T-cell (primary cell): ENCODE data around the gene OR4C45. TPM values are rescaled to one million over a fixed set of nuclear protein-coding genes. Genes with fewer than 3 reads are reported as not detected.
"Not testable (repeated sequence)": the region's sequence is repeated elsewhere in the genome, so short reads cannot be mapped to it uniquely, and the experiment has no call there.

Source experiments
- ATAC-seq, 4 experiments: fragments of 200-7000 bp in 3 of 4; fragments of 150-1000 bp in 1 of 4; cut with Tn5 transposase; replicated peaks in 1 of 4; 1 replicate in 3 of 4; 2 replicates in 1 of 4; pipeline ENCODE4 v1.10.0; 2021; ENCODE audit warnings: moderate library complexity in 3 of 4, mild to moderate bottlenecking in 2 of 4, moderate number of reproducible peaks in 1 of 4
- CTCF ChIA-PET, 2 donors: fragments of 300-600 bp; sonication (Branson Sonifier 250); formaldehyde crosslinking; loops; one replicate each; lab custom pipeline; 2022; ENCODE audit warnings: antibody characterized with exemption in 2 of 2; lab: Charles Lee
- POLR2A ChIA-PET, 2 donors: fragments of 300-600 bp; sonication (Branson Sonifier 250); formaldehyde crosslinking; loops; one replicate each; lab custom pipeline; 2022; ENCODE audit warnings: antibody characterized with exemption in 2 of 2; lab: Charles Lee
- DNase-seq, 35 experiments: peaks; one replicate each; pipeline versions ENCODE4 v3.0.0 to v3.0.0-alpha.2; 2013 to 2023
- H3K27ac ChIP-seq: one replicate; pipeline ENCODE4 v1.5.1; 2013; ENCODE audit warnings: low read length
- H3K27me3 ChIP-seq, 2 experiments: replicated peaks in 1 of 2; 1 replicate in 1 of 2; 2 replicates in 1 of 2; pipeline versions ENCODE4 v1.6.1 to v1.7.0; 2013; ENCODE audit warnings: low read length in 1 of 2, mixed read lengths in 1 of 2; ENCODE audit not compliant: control insufficient read depth in 2 of 2, insufficient read depth in 2 of 2; ENCODE audit errors: extremely low read depth in 1 of 2
- H3K36me3 ChIP-seq, 2 donors: 1 replicate in 1 of 2; 2 replicates in 1 of 2; pipeline versions ENCODE4 v1.6.1 to v1.7.0; 2013; ENCODE audit warnings: low read length in 1 of 2; ENCODE audit not compliant: control insufficient read depth in 2 of 2, insufficient read depth in 1 of 2; ENCODE audit errors: extremely low read depth in 1 of 2
- H3K4me1 ChIP-seq, 2 experiments: 1 replicate in 1 of 2; 2 replicates in 1 of 2; pipeline versions ENCODE4 v1.6.1 to v1.7.0; 2013; ENCODE audit warnings: low read length in 2 of 2, mixed read lengths in 1 of 2; ENCODE audit not compliant: insufficient read depth in 2 of 2, control insufficient read depth in 1 of 2; ENCODE audit errors: extremely low read depth in 1 of 2
- H3K4me3 ChIP-seq, 2 donors: 1 replicate in 1 of 2; 2 replicates in 1 of 2; pipeline versions ENCODE4 v1.5.1 to v1.7.0; 2013; ENCODE audit warnings: mild to moderate bottlenecking in 2 of 2, low read length in 1 of 2, moderate library complexity in 1 of 2; ENCODE audit not compliant: control insufficient read depth in 1 of 2; ENCODE audit errors: extremely low read depth in 1 of 2
- H3K9me3 ChIP-seq: 2 replicates; pipeline ENCODE4 v1.7.0; 2013
- H3K27ac Mint-ChIP-seq, 2 donors: one replicate each; pipeline ENCODE4 v1.8.0; 2020 to 2021; ENCODE audit warnings: mild to moderate bottlenecking in 2 of 2, mixed read lengths in 2 of 2
- H3K27me3 Mint-ChIP-seq, 2 donors: one replicate each; pipeline ENCODE4 v1.8.0; 2021 to 2022; ENCODE audit warnings: mixed read lengths in 2 of 2
- H3K36me3 Mint-ChIP-seq: one replicate; pipeline ENCODE4 v1.8.0; 2021; ENCODE audit warnings: mixed read lengths
- H3K4me1 Mint-ChIP-seq, 3 donors: one replicate each; pipeline ENCODE4 v1.8.0; 2020 to 2022; ENCODE audit warnings: mixed read lengths in 3 of 3, mild to moderate bottlenecking in 1 of 3
- H3K4me3 Mint-ChIP-seq, 3 donors: one replicate each; pipeline ENCODE4 v1.8.0; 2020 to 2022; ENCODE audit warnings: mild to moderate bottlenecking in 3 of 3, mixed read lengths in 3 of 3, moderate library complexity in 3 of 3
- H3K9me3 Mint-ChIP-seq, 3 donors: one replicate each; pipeline ENCODE4 v1.8.0; 2020 to 2022; ENCODE audit warnings: mixed read lengths in 3 of 3
- WGBS: methylation state at CpG from one replicate; pipeline ENCODE4 v1.1.5; 2013; ENCODE audit warnings: missing lambda C conversion rate; ENCODE audit not compliant: insufficient coverage; 5-methylcytosine and 5-hydroxymethylcytosine counted together
- total RNA-seq, 35 experiments: library from RNA in 6 of 35; stranded (reverse) in 6 of 35; fragments of 120-200 nt in 1 of 35; gene quantifications; one replicate each; pipeline versions ENCODE4 v1.2.1 to v1.2.4 and lab custom pipeline; 2013 to 2026

OR4C45 gene
- total RNA-seq: not detected
- not detected for total RNA-seq (2013)
- total RNA-seq (lab: John Stamatoyannopoulos, UW): 0 to 0.09 (median 0) reads per million in 29 experiments

- H3K36me3 Mint-ChIP-seq: no peaks in the 10 kb centered on the region
- Histone ChIP-seq H3K9me3 (peaks cover 2% of the 10 kb centered on the region), H3K4me1 (no peaks in the 10 kb centered on the region), H3K36me3 (no peaks in the 10 kb centered on the region), H3K27me3 (no peaks in the 10 kb centered on the region), H3K4me3 (no peak within 1 kb of the TSS), H3K27ac (no peak within 1 kb of the TSS)
- H3K4me1 Mint-ChIP-seq: no peaks in the 10 kb centered on the region
- peaks cover 8 to 19% (median 18%) of the 10 kb centered on the region in 3 donors for H3K9me3 Mint-ChIP-seq
- ChIA-PET CTCF (no interaction called here), POLR2A (no interaction called here)
- DNase-seq (no peak), ATAC-seq (no peak)
- H3K4me3 Mint-ChIP-seq: no peak within 1 kb of the TSS
- no peaks in the 10 kb centered on the region for H3K27me3 Mint-ChIP-seq
- no peak within 1 kb of the TSS for H3K27ac Mint-ChIP-seq
Observed at GRCh38 chr11:50032574-50032973, at the start of gene OR4C45. OR4C45 (plus strand) TSS chr11:50032874.

- no peak overlapping the region for H3K27ac ChIP-seq
- H3K4me1 Mint-ChIP-seq: no peaks in the 10 kb centered on the region
- peak in 2 of 35 experiments; percentile 0 to 39 for DNase-seq
- no peak for ATAC-seq
- peaks cover 2% of the 10 kb centered on the region for H3K9me3 ChIP-seq
- H3K27ac Mint-ChIP-seq: no peak overlapping the region
- H3K27me3 Mint-ChIP-seq: no peaks in the 10 kb centered on the region
- H3K36me3 Mint-ChIP-seq: no peaks in the 10 kb centered on the region
- 28% methylated on average over 4 of the region's 6 CpGs for WGBS
- peaks cover 0 to 17% (median 7%) of the 10 kb centered on the region in 3 donors for H3K9me3 Mint-ChIP-seq
- no peak overlapping the region for H3K4me3 Mint-ChIP-seq
- ChIA-PET CTCF (interaction anchor here in 1 of 2 donors (0.5 kb wide), 1 partner anchor 27 kb away, joined by 3 read pairs; no protein-coding TSS in a partner anchor), POLR2A (interaction anchor here in 1 of 2 donors (0.6 kb wide), 1 partner anchor 24 kb away, joined by 7 read pairs; no protein-coding TSS in a partner anchor)
- no peaks in the 10 kb centered on the region for H3K36me3 ChIP-seq
- H3K4me1 ChIP-seq: no peaks in the 10 kb centered on the region
- H3K4me3 ChIP-seq: no peak overlapping the region
- H3K27me3 ChIP-seq: no peaks in the 10 kb centered on the region
Observed at GRCh38 chr11:49995565-49995964, 37.1 kb upstream of the OR4C45 start.

GRCh38 chr11:50030193-50030592 is 2.5 kb upstream of the OR4C45 start:
- Mint-ChIP-seq H3K4me1 (no peaks in the 10 kb centered on the region), H3K27ac (no peak overlapping the region), H3K27me3 (no peaks in the 10 kb centered on the region), H3K9me3 (peaks cover 13 to 25% (median 25%) of the 10 kb centered on the region in 3 donors), H3K4me3 (no peak overlapping the region), H3K36me3 (no peaks in the 10 kb centered on the region)
- ChIA-PET POLR2A (no interaction called here), CTCF (no interaction called here)
- Histone ChIP-seq H3K9me3 (peaks cover 2% of the 10 kb centered on the region), H3K4me1 (no peaks in the 10 kb centered on the region), H3K4me3 (no peak overlapping the region), H3K27me3 (no peaks in the 10 kb centered on the region), H3K36me3 (no peaks in the 10 kb centered on the region), H3K27ac (no peak overlapping the region)
- ATAC-seq (no peak), DNase-seq (no peak)
- no CpG with 5 or more reads among the region's 1 CpG for WGBS

GRCh38 chr11:50036239-50036638 is 3.6 kb downstream of the OR4C45 start:
- H3K4me3 ChIP-seq, H3K36me3 Mint-ChIP-seq, H3K27me3 Mint-ChIP-seq, H3K27ac ChIP-seq, H3K27me3 ChIP-seq, H3K9me3 ChIP-seq, ATAC-seq, H3K27ac Mint-ChIP-seq, H3K4me1 ChIP-seq, H3K4me3 Mint-ChIP-seq, DNase-seq, CTCF ChIA-PET, POLR2A ChIA-PET, H3K4me1 Mint-ChIP-seq, H3K36me3 ChIP-seq: not testable (repeated sequence)
- H3K9me3 Mint-ChIP-seq: peaks cover 8 to 14% (median 12%) of the 10 kb centered on the region in 3 donors

GRCh38 chr11:50037251-50037650 is 4.6 kb downstream of the OR4C45 start:
- Mint-ChIP-seq H3K4me3 (no peak overlapping the region), H3K27ac (no peak overlapping the region), H3K4me1 (no peaks in the 10 kb centered on the region), H3K9me3 (peaks cover 8 to 16% (median 9%) of the 10 kb centered on the region in 3 donors), H3K27me3 (no peaks in the 10 kb centered on the region), H3K36me3 (no peaks in the 10 kb centered on the region)
- ATAC-seq (no peak), DNase-seq (no peak)
- Histone ChIP-seq H3K36me3 (no peaks in the 10 kb centered on the region), H3K4me3 (no peak overlapping the region), H3K4me1 (no peaks in the 10 kb centered on the region), H3K27ac (no peak overlapping the region), H3K27me3 (no peaks in the 10 kb centered on the region), H3K9me3 (peaks cover 2% of the 10 kb centered on the region)
- WGBS: 60% methylated on average over 1 of the region's 1 CpG
- CTCF ChIA-PET: no interaction called here
- POLR2A ChIA-PET: no interaction called here

GRCh38 chr11:50044647-50045046 is 12.0 kb downstream of the OR4C45 start:
- no peak for DNase-seq
- CTCF ChIA-PET: no interaction called here
- Histone ChIP-seq H3K4me1 (no peaks in the 10 kb centered on the region), H3K4me3 (no peak overlapping the region), H3K27ac (no peak overlapping the region), H3K27me3 (no peaks in the 10 kb centered on the region), H3K9me3 (no peaks in the 10 kb centered on the region), H3K36me3 (no peaks in the 10 kb centered on the region)
- no peaks in the 10 kb centered on the region for H3K36me3 Mint-ChIP-seq
- peaks cover 3 to 19% (median 3%) of the 10 kb centered on the region in 3 donors for H3K9me3 Mint-ChIP-seq
- H3K27ac Mint-ChIP-seq: no peak overlapping the region
- no peaks in the 10 kb centered on the region for H3K4me1 Mint-ChIP-seq
- no peaks in the 10 kb centered on the region for H3K27me3 Mint-ChIP-seq
- 100% methylated on average over 1 of the region's 2 CpGs for WGBS
- POLR2A ChIA-PET: no interaction called here
- H3K4me3 Mint-ChIP-seq: no peak overlapping the region
- ATAC-seq: no peak

GRCh38 chr11:50063056-50063455 is 30.4 kb downstream of the OR4C45 start:
- CTCF ChIA-PET: not testable (repeated sequence)

More at GRCh38 chr11:50063056-50063455, 30.4 kb downstream of the OR4C45 start:
- POLR2A ChIA-PET, H3K27me3 ChIP-seq, H3K27me3 Mint-ChIP-seq, H3K4me3 Mint-ChIP-seq, H3K27ac ChIP-seq, ATAC-seq, H3K27ac Mint-ChIP-seq, H3K4me3 ChIP-seq, DNase-seq, H3K9me3 ChIP-seq, H3K36me3 Mint-ChIP-seq, H3K36me3 ChIP-seq, H3K4me1 ChIP-seq, H3K4me1 Mint-ChIP-seq: not testable (repeated sequence)
- WGBS: 89% methylated on average over 3 of the region's 22 CpGs
- peaks cover 9 to 24% (median 11%) of the 10 kb centered on the region in 3 donors for H3K9me3 Mint-ChIP-seq
